Endothelial cell of umbilical vein (primary cell): Measurements from ENCODE around the gene MYMK. TPM values are rescaled to one million over a fixed set of nuclear protein-coding genes. Genes with fewer than 3 reads are reported as not detected.

Experiments used
- BruUV-seq: library from RNA; stranded (reverse); fragments of 400-500 nt; replicated peaks from 2 replicates; lab custom pipeline; 2021; lab: Mats Ljungman, UMichigan
- CTCF ChIA-PET: fragments of 300-600, 350-600 bp; sonication (Branson Sonifier 250); formaldehyde crosslinking; loops from one replicate; lab custom pipeline; 2021; ENCODE audit warnings: antibody characterized with exemption, inconsistent platforms; lab: Charles Lee
- POLR2A ChIA-PET: fragments of 300-600, 350-600 bp; sonication (Branson Sonifier 250); formaldehyde crosslinking; loops from one replicate; lab custom pipeline; 2021; ENCODE audit warnings: antibody characterized with exemption, inconsistent platforms; lab: Charles Lee
- DNase-seq: peaks from one replicate; pipeline ENCODE4 v3.0.0-alpha.2; 2011; ENCODE audit warnings: low read depth, low spot score
- FAIRE-seq: peaks from 2 replicates; lab custom pipeline; 2011; peaks lifted over from hg19 to GRCh38; lab: Jason Lieb, UNC
- H2AFZ ChIP-seq: 2 replicates; pipeline ENCODE4 v1.6.0; 2012; ENCODE audit warnings: low read depth, low read length, control low read depth, inconsistent platforms
- H3K27ac ChIP-seq: 2 replicates; pipeline ENCODE4 v1.5.1; 2011; ENCODE audit warnings: low read depth, mild to moderate bottlenecking, control low read depth, low read length, moderate library complexity; ENCODE audit not compliant: insufficient read depth
- H3K27me3 ChIP-seq, 2 experiments: 2 replicates each; pipeline versions ENCODE4 v1.6.0 to v1.6.1; 2011; ENCODE audit warnings: low read length in 2 of 2, mixed read lengths in 1 of 2; ENCODE audit not compliant: control insufficient read depth in 2 of 2, insufficient read depth in 2 of 2
- H3K36me3 ChIP-seq, 2 experiments: 2 replicates in 1 of 2; 3 replicates in 1 of 2; pipeline ENCODE4 v1.5.1; 2011; ENCODE audit warnings: low read length in 2 of 2, mild to moderate bottlenecking in 1 of 2, moderate library complexity in 1 of 2; ENCODE audit not compliant: control insufficient read depth in 2 of 2, insufficient read depth in 2 of 2; ENCODE audit errors: extremely low read depth in 1 of 2
- H3K4me1 ChIP-seq: 3 replicates; pipeline ENCODE4 v1.5.1; 2011; ENCODE audit warnings: mild to moderate bottlenecking, low read length; ENCODE audit not compliant: control insufficient read depth, insufficient read depth; ENCODE audit errors: extremely low read depth
- H3K4me2 ChIP-seq: 2 replicates; pipeline ENCODE4 v1.6.1; 2011; ENCODE audit warnings: low read length, control low read depth, mixed read lengths; ENCODE audit not compliant: insufficient read depth
- H3K4me3 ChIP-seq, 3 experiments: fragments of 200-600 bp in 1 of 3; sonication (generic), shearing (Covaris generic) in 1 of 3; replicated peaks in 1 of 3; 2 replicates each; pipeline ENCODE4 v1.5.1; 2011 to 2016; ENCODE audit warnings: control low read depth in 3 of 3, low read length in 3 of 3, mild to moderate bottlenecking in 2 of 3, inconsistent platforms in 1 of 3, low read depth in 1 of 3, moderate library complexity in 1 of 3; ENCODE audit not compliant: insufficient read depth in 1 of 3
- H3K79me2 ChIP-seq: 2 replicates; pipeline ENCODE4 v1.6.0; 2012; ENCODE audit warnings: low read length, inconsistent platforms; ENCODE audit not compliant: control insufficient read depth, insufficient read depth
- H3K9ac ChIP-seq: replicated peaks from 2 replicates; pipeline ENCODE3; 2011; ENCODE audit warnings: low read length, control low read depth; ENCODE audit not compliant: insufficient read depth; ENCODE audit errors: extremely low read depth
- H3K9me1 ChIP-seq: replicated peaks from 3 replicates; pipeline ENCODE4 v1.6.0; 2011; ENCODE audit warnings: mild to moderate bottlenecking, low read length; ENCODE audit not compliant: control insufficient read depth, insufficient read depth; ENCODE audit errors: extremely low read depth
- H3K9me3 ChIP-seq: replicated peaks from 2 replicates; pipeline ENCODE4 v1.5.1; 2012; ENCODE audit warnings: low read length, inconsistent platforms; ENCODE audit not compliant: control insufficient read depth, insufficient read depth
- H4K20me1 ChIP-seq: replicated peaks from 2 replicates; pipeline ENCODE3; 2011; ENCODE audit warnings: mild to moderate bottlenecking, low read length; ENCODE audit not compliant: control insufficient read depth, insufficient read depth; ENCODE audit errors: extremely low read depth
- CTCF ChIP-seq, 2 donors: IDR thresholded peaks; 1 replicate in 1 of 2; 2 replicates in 1 of 2; pipeline ENCODE4 v1.5.1; 2011; ENCODE audit warnings: low read length in 2 of 2, mild to moderate bottlenecking in 2 of 2, moderate library complexity in 2 of 2, control low read depth in 1 of 2, inconsistent platforms in 1 of 2, low read depth in 1 of 2; ENCODE audit not compliant: insufficient read depth in 1 of 2; ENCODE audit errors: extremely low read depth in 1 of 2
- EZH2 ChIP-seq: IDR thresholded peaks from 2 replicates; pipeline ENCODE4 v1.6.1; 2012; ENCODE audit warnings: borderline replicate concordance, low read depth, mild to moderate bottlenecking, moderate library complexity, low read length, inconsistent platforms; ENCODE audit not compliant: severe bottlenecking
- FOS ChIP-seq: IDR thresholded peaks from 2 replicates; pipeline ENCODE4 v1.6.1; 2011; ENCODE audit warnings: mild to moderate bottlenecking, low read length, moderate library complexity, borderline replicate concordance; ENCODE audit not compliant: insufficient read depth
- GATA2 ChIP-seq: IDR thresholded peaks from 2 replicates; pipeline ENCODE4 v1.7.0; 2011; ENCODE audit warnings: low read depth, mild to moderate bottlenecking, moderate library complexity, mixed read lengths, low read length; ENCODE audit not compliant: insufficient read length, insufficient read depth
- JUN ChIP-seq: IDR thresholded peaks from 2 replicates; pipeline ENCODE4 v1.6.1; 2011; ENCODE audit warnings: borderline replicate concordance, low read depth; ENCODE audit not compliant: insufficient read length, insufficient read depth
- MAX ChIP-seq: IDR thresholded peaks from 2 replicates; pipeline ENCODE4 v1.6.1; 2011; ENCODE audit not compliant: insufficient read depth, insufficient read length
- POLR2A ChIP-seq: IDR thresholded peaks from 2 replicates; pipeline ENCODE4 v1.6.1; 2012; ENCODE audit warnings: low read depth, mild to moderate bottlenecking, control low read depth, low read length
- POLR2AphosphoS5 ChIP-seq: IDR thresholded peaks from 2 replicates; pipeline ENCODE4 v1.6.1; 2012; ENCODE audit warnings: low read depth, mild to moderate bottlenecking, control low read depth, low read length, moderate library complexity; ENCODE audit not compliant: insufficient read depth
- dilution Hi-C: fragments of 300-500 bp; cut with MboI; formaldehyde crosslinking; loops from one replicate; pipeline ENCODE4 v1.15.0; 2019; ENCODE audit warnings: low sequenced_read_pairs; ENCODE audit not compliant: extremely low pct_ligation_motif_present
- intact Hi-C: fragments of 100-400 bp; cut with micrococcal nuclease; formaldehyde crosslinking; loops from one replicate; pipeline ENCODE4 v1.10.0; 2022
- polyA plus RNA-seq, 4 experiments: library from polyadenylated mRNA; depleted of rRNA in 3 of 4; stranded (reverse) in 3 of 4; unstranded in 1 of 4; fragments of >200 nt; gene quantifications; 2 replicates each; pipeline versions ENCODE4 v1.2.1 to v1.2.3, GENCODE V29; 2011 to 2012; ENCODE audit warnings: missing spikeins in 1 of 4
- total RNA-seq: library from RNA; stranded (reverse); gene quantifications from 2 replicates; pipeline ENCODE4 v1.2.3, GENCODE V29; 2021

The MYMK gene
- total and polyA plus RNA-seq, 2 donors (not counting 3 experiments of a cell fraction or from before 2014, with no cell fraction given), result not detected

GRCh38 chr9:133470988-133471387 is 53.8 kb downstream of the MYMK start:
- TF ChIP-seq JUN, result no peak
- no peak for TF ChIP-seq GATA2
- TF ChIP-seq MAX, result no peak
- no peak for TF ChIP-seq CTCF (IDR thresholded peaks at IDR 0.05; ENCODE audit: extremely low read depth in 1 of 2, insufficient read depth in 1 of 2, low read depth in 1 of 2, low read length in 2 of 2)
- TF ChIP-seq EZH2, result no peak
- no peak for TF ChIP-seq POLR2AphosphoS5
- no peak for TF ChIP-seq POLR2A
- TF ChIP-seq FOS, result no peak
- no peak overlapping the region for H3K27ac ChIP-seq
- no peak overlapping the region for H3K4me3 ChIP-seq
- no peak for DNase-seq
- H3K9me3 ChIP-seq, result no peaks in the 10 kb centered on the region
- no peaks in the 10 kb centered on the region for H3K4me1 ChIP-seq
- no peak overlapping the region for H2AFZ ChIP-seq
- H3K4me2 ChIP-seq, result no peak overlapping the region
- H3K9ac ChIP-seq, result no peak overlapping the region
- ChIA-PET POLR2A (no interaction called here), CTCF (no interaction called here)
- dilution Hi-C loops (no loop called here), intact Hi-C loops (no loop called here)
- peaks cover 3 to 30% of the 10 kb centered on the region in 2 experiments for H3K36me3 ChIP-seq
- no peaks in the 10 kb centered on the region for H3K79me2 ChIP-seq
- TSS peak; percentile 10 for BruUV-seq
- FAIRE-seq, result no peak
- H4K20me1 ChIP-seq, result no peaks in the 10 kb centered on the region
- no peaks in the 10 kb centered on the region for H3K9me1 ChIP-seq
- H3K27me3 ChIP-seq, result no peaks in the 10 kb centered on the region
